Effector memory CD4-positive, alpha-beta T cell (primary cell): ENCODE results near the gene GALNT15.

ENCODE experiments used
- DNase-seq, 3 donors: peaks; one replicate each; pipeline ENCODE4 v3.0.0-alpha.2; 2020
- H3K27ac ChIP-seq: 2 replicates; pipeline ENCODE4 v1.7.0; 2013; ENCODE audit warnings: mild to moderate bottlenecking, low read length, moderate library complexity; ENCODE audit not compliant: insufficient read depth, poor library complexity, severe bottlenecking
- H3K27me3 ChIP-seq: replicated peaks from 2 replicates; pipeline ENCODE4 v1.7.0; 2013; ENCODE audit warnings: mild to moderate bottlenecking, low read length; ENCODE audit not compliant: insufficient read depth, control insufficient read depth, poor library complexity, severe bottlenecking
- H3K36me3 ChIP-seq: 2 replicates; pipeline ENCODE4 v1.7.0; 2013; ENCODE audit warnings: mild to moderate bottlenecking, low read length, moderate library complexity; ENCODE audit not compliant: control insufficient read depth, insufficient read depth
- H3K4me1 ChIP-seq: 2 replicates; pipeline ENCODE4 v1.7.0; 2013; ENCODE audit warnings: low read length, mild to moderate bottlenecking; ENCODE audit not compliant: control insufficient read depth, insufficient read depth, poor library complexity, severe bottlenecking
- H3K4me3 ChIP-seq: 2 replicates; pipeline ENCODE4 v1.7.0; 2013; ENCODE audit warnings: low read length, low read depth, mild to moderate bottlenecking; ENCODE audit not compliant: insufficient read depth, poor library complexity, severe bottlenecking
- H3K9me3 ChIP-seq: 2 replicates; pipeline ENCODE4 v1.7.0; 2013; ENCODE audit warnings: mild to moderate bottlenecking, low read length, moderate library complexity; ENCODE audit not compliant: control insufficient read depth

Gene GALNT15

GRCh38 chr3:16186086-16186485 lies 11.6 kb downstream of the GALNT15 start:
- no peaks in the 10 kb centered on the region for H3K4me1 ChIP-seq
- H3K27me3 ChIP-seq, result no peaks in the 10 kb centered on the region
- H3K4me3 ChIP-seq, result no peak overlapping the region
- no peaks in the 10 kb centered on the region for H3K36me3 ChIP-seq
- no peaks in the 10 kb centered on the region for H3K9me3 ChIP-seq
- no peak overlapping the region for H3K27ac ChIP-seq
- DNase-seq, result no peak

- no peak overlapping the region for H3K4me3 ChIP-seq
- no peaks in the 10 kb centered on the region for H3K36me3 ChIP-seq
- no peak overlapping the region for H3K27ac ChIP-seq
- H3K9me3 ChIP-seq, result no peaks in the 10 kb centered on the region
- DNase-seq, result no peak
- no peaks in the 10 kb centered on the region for H3K4me1 ChIP-seq
- no peaks in the 10 kb centered on the region for H3K27me3 ChIP-seq
Measured at GRCh38 chr3:16186565-16186964, 12.1 kb downstream of the GALNT15 start.

- Histone ChIP-seq H3K4me3 (no peak overlapping the region), H3K36me3 (no peaks in the 10 kb centered on the region), H3K27ac (no peak overlapping the region), H3K4me1 (no peaks in the 10 kb centered on the region), H3K9me3 (no peaks in the 10 kb centered on the region), H3K27me3 (no peaks in the 10 kb centered on the region)
- no peak for DNase-seq
Measured at GRCh38 chr3:16187213-16187790, 12.8 kb downstream of the GALNT15 start.

- DNase-seq, result no peak
- H3K36me3 ChIP-seq, result no peaks in the 10 kb centered on the region
- no peak overlapping the region for H3K4me3 ChIP-seq
- no peaks in the 10 kb centered on the region for H3K27me3 ChIP-seq
- no peak overlapping the region for H3K27ac ChIP-seq
- H3K4me1 ChIP-seq, result no peaks in the 10 kb centered on the region
- no peaks in the 10 kb centered on the region for H3K9me3 ChIP-seq
Measured at GRCh38 chr3:16188071-16188470, 13.6 kb downstream of the GALNT15 start.

- Histone ChIP-seq H3K27ac (no peak overlapping the region), H3K27me3 (no peaks in the 10 kb centered on the region), H3K4me1 (no peaks in the 10 kb centered on the region), H3K4me3 (no peak overlapping the region), H3K36me3 (no peaks in the 10 kb centered on the region), H3K9me3 (no peaks in the 10 kb centered on the region)
- no peak for DNase-seq
Measured at GRCh38 chr3:16189201-16189600, 14.7 kb downstream of the GALNT15 start.

- no peaks in the 10 kb centered on the region for H3K27me3 ChIP-seq
- no peak overlapping the region for H3K27ac ChIP-seq
- H3K4me3 ChIP-seq, result no peak overlapping the region
- H3K4me1 ChIP-seq, result no peaks in the 10 kb centered on the region
- no peaks in the 10 kb centered on the region for H3K36me3 ChIP-seq
- no peaks in the 10 kb centered on the region for H3K9me3 ChIP-seq
- no peak for DNase-seq
Measured at GRCh38 chr3:16190704-16191103, 16.2 kb downstream of the GALNT15 start.

GRCh38 chr3:16191591-16191990 lies 17.1 kb downstream of the GALNT15 start:
- H3K27ac ChIP-seq, result no peak overlapping the region
- no peaks in the 10 kb centered on the region for H3K36me3 ChIP-seq
- DNase-seq, result no peak
- H3K27me3 ChIP-seq, result no peaks in the 10 kb centered on the region
- no peak overlapping the region for H3K4me3 ChIP-seq
- H3K4me1 ChIP-seq, result no peaks in the 10 kb centered on the region
- H3K9me3 ChIP-seq, result no peaks in the 10 kb centered on the region

- Histone ChIP-seq H3K4me1 (no peaks in the 10 kb centered on the region), H3K9me3 (no peaks in the 10 kb centered on the region), H3K4me3 (no peak overlapping the region), H3K27ac (no peak overlapping the region), H3K36me3 (no peaks in the 10 kb centered on the region), H3K27me3 (no peaks in the 10 kb centered on the region)
- no peak for DNase-seq
Measured at GRCh38 chr3:16192176-16192811, 17.8 kb downstream of the GALNT15 start.

GRCh38 chr3:16198427-16198826 lies 23.9 kb downstream of the GALNT15 start:
- DNase-seq, result no peak
- Histone ChIP-seq H3K9me3 (no peaks in the 10 kb centered on the region), H3K4me3 (no peak overlapping the region), H3K27ac (no peak overlapping the region), H3K4me1 (no peaks in the 10 kb centered on the region), H3K36me3 (no peaks in the 10 kb centered on the region), H3K27me3 (no peaks in the 10 kb centered on the region)

GRCh38 chr3:16199769-16200168 lies 25.3 kb downstream of the GALNT15 start:
- H3K27me3 ChIP-seq, result no peaks in the 10 kb centered on the region

More at GRCh38 chr3:16199769-16200168, 25.3 kb downstream of the GALNT15 start:
- no peak overlapping the region for H3K4me3 ChIP-seq
- no peak for DNase-seq
- H3K4me1 ChIP-seq, result no peaks in the 10 kb centered on the region
- H3K27ac ChIP-seq, result no peak overlapping the region
- no peaks in the 10 kb centered on the region for H3K9me3 ChIP-seq
- H3K36me3 ChIP-seq, result no peaks in the 10 kb centered on the region
